HG03097 (cell line): Measurements from ENCODE around the gene P2RY14.

Source experiments
- ATAC-seq: cut with Tn5 transposase; IDR thresholded peaks from one replicate; pipeline ENCODE4 v1.9.1; 2021; ENCODE audit not compliant: unreplicated experiment, low FRiP score

The P2RY14 gene

DNA sequence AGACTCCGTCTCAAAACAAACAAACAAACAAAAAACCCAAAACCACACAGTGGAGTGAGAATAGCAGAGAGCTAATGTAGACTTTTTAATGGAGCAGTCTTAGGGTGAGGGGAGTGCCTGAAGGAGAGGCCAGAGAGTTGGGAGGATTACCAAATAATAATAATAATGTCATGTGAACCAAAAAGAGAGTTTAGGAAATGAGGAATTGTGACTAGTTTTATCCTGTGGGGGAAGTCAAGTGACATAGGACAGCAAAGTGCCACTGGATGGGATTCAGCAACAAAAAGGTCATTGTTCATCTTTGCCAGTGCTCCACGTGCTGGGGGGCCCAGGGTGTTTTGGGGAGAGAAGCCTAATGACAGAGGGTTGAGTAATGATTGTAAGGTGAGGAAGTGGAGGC is 25.4 kb upstream of the P2RY14 start:
- ATAC-seq: no peak

DNA sequence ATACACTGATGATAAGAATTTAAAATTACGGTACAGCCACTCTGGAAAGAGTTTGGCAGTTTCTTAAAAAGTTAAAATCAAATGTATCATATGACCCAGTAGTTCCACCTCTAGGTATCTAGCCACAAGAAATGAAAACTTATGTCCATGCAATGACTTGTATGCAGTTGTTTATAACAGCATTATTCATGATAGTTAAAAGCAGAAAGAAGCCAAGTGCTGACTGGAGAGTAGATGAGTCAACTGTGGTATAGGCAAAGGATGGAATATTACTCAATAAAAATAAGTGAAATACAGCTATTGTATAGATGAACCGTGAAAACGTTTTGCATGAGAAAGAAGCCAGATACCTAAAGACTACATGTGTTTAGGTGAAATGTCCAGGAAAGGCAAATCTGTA is 23.4 kb upstream of the P2RY14 start:
- ATAC-seq: no peak

DNA sequence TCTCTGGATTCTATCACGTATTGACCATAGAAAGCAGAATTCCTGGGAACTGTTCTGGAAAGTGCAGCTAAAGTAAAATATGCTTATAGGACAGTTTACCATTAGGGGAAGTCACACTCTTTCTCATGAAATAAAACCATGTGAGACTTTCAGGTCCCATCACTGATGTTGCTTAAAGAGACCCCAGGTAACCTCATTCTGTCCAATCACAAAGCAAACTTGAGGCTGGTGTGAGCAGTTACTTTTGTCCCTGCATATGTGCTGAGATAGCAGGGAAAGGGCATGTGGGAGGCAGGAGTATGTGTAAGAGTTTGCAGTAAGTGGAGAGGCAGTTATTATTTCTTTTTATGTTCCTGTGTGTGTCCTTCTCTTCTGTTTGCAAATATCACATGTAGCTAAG is 22.2 kb upstream of the P2RY14 start:
- no peak for ATAC-seq

DNA sequence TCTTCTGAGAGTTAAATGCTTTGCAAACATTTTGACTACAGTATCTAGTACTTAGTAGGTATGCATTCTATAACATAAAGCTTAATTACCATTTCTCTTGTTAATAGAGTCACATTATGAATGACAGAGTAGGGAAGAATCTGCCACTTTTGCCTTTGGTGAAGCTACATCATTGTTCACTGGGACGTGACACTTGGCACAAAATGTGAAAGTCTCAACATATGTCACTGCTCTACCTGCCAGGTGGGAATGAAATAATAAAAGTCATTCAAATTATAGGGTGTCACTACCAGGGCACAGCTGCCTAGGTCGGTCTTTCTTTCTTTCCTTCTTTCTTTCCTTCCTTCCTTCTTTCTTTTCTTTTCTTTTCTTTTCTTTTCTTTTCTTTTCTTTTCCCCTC is 20.7 kb upstream of the P2RY14 start:
- no peak for ATAC-seq

DNA sequence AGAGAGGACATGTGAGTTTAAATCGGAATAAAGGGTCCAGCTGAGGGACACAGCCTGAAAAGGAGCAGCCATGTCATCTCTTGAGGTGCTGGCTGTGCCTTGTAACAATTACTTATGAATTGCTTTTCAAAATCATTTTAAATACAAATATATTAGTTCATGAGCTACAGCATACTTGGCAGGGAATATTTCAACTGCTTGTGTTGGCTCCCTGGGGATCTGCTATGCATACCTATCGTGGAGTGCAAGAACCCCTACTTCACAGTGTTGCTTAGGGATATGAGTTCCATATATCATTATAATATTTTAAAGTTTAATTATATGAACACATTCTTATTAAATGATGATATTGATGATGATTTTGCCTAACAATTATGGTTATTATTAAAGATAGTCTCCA is 19.1 kb upstream of the P2RY14 start:
- no peak for ATAC-seq

DNA sequence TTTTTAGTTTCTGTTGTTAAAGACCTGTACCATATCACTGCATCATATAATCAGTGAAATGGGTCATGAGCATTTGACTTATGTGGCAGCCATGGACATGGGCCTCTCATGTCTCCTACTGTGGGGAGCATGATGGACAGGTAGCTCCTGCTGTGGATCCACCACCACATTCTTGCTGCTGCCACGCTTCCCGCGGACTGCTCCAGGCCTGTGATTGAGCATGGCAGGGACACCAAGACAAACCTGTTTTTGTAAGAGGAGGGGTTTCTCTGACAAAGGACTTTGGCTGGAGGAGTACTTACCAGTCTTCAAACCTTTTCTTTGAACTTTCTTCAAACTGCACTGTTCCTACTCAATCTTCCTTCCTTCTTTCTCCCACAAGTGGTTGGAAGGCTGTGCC is 17.9 kb upstream of the P2RY14 start:
- no peak for ATAC-seq

DNA sequence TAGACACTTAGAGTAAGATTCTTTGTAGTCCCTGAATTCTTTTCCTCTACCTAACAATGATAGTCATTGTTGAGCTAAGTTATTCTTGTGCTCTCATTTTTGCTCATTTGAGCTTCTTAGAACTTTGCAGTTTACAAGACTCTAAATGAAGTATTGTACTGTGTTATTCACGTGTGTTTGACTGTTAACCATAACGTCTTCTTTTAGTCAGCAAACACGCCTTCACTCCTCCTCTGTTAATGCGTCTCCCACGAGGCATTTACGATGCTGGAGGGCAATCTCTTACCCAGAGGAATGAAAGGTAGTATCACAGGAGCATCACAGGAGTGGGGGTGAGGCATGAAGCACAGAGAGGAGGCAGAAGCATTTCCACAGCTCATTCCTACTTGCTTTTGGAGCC is 14.8 kb upstream of the P2RY14 start:
- ATAC-seq: no peak

DNA sequence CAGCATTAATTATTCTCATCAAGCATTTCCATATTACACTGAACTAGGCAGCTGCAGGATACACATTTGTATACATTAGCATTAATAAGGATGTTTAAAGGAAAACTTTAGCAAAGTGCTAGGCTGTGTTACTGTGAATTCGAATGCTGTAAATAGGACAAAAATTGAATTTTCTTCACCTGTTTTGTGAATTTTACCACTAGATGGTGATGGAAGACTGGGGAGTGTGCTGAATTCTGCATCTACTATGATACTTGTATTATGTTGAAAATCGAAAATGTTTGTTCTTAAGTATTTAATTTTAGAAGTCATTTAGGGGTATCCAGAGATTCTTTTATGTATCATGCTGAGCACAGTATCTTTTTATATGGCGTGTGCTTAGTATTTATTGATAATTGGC is 12.3 kb upstream of the P2RY14 start:
- no peak for ATAC-seq

DNA sequence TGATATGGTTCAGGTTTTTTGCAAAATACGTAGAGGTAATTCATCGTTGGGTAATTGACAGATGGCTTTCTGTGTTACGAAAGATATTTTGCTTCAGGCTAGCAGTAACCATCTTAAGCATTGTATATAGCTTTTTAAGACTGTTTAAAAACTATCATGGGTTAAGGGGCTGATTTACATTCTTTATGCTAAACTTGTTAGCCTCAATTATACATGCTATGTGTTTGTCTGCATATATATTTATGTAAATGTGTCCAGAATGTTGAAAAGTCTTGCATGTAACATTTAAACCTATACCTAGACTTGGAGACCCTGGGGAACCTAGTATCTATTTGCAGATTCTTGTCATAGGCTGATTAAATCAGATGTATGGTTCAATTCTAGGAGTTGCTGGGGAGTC is 11.1 kb upstream of the P2RY14 start:
- no peak for ATAC-seq

DNA sequence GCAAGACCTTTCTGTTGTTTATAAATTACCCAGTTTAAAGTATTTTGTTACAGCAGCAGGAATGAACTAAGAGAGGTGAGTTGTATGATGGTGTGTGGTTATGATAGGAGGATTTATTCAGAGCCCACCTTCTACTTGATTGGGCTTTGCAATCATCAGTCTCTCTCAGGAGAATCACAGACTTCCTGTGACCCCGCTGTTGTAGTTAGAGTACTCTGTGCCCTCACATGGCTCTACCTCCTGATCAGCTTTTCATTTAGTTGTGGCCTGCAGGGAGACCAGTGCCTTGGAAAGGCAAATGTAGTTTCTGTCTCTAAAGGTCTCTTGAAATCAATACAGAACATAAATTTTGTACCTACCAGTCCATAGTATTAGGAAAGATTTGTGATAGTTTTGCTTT is 7.6 kb upstream of the P2RY14 start:
- ATAC-seq: no peak

DNA sequence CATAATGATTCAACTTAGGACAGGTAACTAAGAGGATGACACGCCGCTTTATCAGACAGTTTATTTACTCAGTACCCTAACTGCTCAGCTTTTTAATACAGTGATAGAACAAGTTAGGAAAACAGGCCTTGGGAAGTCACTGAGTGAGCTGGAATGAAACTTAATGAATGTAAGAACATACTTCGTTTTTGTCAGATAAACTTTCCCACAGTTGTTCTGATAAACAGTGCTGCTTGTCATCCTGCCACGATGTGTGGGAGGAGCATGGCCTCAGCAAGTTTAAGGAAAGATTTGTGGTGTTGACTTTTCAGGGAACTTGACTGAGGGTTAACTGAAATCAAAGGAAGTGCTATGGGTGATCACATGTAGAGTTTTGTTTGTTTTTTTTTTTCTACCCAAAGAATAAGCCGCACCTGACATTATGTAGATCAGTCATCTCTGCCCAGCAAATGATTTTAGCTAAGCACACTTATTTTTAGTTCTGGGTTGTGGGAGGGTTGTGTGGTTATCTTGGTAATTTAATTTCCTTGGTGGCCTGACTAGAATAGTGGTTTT is 5.6 kb upstream of the P2RY14 start:
- ATAC-seq: no peak

DNA sequence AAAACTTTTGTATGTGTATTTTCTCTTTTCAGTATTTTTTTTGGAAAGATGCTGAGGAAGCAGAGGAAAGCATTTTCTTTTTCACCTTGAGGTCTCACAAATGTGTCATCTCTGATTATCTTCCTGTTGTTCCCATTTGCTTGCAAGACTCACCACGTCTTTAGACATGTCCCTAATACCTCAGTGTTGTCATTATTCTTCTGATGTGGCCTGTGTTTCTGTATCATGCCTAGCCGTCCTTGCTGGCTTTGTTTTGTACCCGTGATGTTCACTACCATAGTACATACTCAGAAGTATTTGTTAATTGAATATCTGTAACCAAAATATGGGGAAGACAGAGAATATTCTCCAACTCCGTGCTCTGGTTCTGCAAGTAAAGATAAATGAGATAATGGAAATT is 5.0 kb upstream of the P2RY14 start:
- no peak for ATAC-seq

DNA sequence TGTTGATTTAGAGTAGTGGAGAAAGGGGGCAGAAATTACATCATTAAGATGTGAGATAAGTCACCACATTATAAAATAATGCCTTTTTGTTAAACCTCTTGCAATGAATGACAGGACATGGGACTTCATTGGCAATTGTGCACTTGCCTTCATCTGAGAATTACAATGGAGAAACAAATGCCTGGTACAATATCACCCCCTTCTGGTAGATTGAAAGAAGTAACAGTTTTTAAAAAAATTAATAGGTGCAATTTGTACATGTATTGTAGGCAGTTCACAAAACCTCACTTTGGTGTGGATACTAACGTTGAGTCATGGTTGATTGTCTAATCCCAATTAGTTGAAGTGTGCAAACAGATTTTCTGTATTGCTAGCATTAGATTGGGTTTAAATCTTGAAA is 4.6 kb upstream of the P2RY14 start:
- no peak for ATAC-seq

DNA sequence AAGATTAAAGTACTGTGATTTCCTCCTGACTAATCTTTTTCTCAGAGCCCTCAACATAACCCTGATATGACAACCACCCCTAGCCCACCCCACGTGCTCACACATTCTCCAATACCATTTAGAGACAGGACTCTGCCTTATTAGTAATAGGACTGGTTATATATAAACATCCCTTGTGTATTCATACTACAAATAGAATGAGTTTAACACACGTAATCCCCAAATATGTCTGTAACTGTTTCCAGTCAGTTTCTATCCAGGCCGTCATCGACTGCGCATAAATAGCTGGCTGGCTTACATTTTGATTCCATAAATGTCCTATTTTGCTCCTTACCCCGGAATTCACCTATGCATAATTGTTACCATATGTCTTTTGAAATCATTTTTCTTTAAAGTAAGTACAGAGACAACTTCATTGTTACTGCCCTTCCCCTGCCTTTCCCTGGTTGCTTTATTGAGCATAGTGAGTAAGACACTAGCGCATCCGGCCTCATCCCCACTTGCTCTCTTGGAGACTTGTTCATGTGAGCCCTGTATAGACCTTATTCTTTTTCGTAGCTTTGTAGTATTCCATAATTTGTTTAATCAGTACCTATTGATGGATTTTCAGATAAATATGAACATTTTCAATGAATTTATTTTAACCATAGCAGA is 3.5 kb upstream of the P2RY14 start:
- no peak for ATAC-seq

DNA sequence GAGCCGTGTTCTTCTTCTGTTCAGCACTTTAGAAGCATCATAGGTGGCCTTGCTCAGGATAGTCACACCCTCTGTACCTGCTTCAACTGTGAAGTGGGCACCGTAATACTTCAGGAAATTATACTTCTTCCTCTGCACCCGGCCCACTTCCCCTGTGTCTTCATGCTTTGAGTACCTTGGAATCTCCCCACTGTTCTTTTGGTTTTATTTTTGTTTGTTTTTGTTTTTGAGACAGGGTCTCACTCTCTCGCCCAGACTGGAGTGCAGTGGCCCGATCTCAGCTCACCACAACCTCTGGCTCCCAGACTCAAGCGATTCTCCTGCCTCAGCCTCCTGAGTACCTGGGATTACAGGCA is 1.7 kb downstream of the P2RY14 start:
- peak; percentile 64 for ATAC-seq

DNA sequence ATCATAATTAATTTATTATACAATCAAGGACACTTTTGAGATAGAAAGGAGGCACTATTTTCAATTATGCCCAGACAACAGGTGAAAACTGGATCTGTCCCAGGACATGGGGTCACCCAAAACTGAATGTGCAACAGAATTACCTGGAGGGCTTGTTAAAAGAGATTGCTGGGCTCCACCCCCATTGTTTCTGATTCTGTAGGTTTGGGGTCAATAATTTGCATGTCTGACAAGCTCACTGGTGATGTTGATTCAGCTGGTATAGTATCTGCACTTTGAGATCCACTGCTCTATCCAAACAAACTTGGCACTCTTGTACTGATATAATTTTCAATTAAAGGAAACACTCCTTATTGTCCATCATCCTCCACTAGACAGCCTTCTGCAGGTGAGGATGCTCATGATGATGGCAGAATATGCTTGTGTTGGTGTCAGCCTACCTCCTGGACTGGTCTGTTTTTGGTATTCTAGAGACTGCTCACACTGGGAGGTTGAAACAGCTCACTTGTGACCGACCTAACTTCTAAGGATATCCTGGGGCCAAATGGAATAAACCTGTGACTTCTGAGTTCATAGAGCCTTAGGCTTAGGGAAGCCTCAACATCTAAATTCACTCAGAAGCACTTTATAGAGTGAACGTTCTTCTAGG is 2.2 kb downstream of the P2RY14 start:
- no peak for ATAC-seq

DNA sequence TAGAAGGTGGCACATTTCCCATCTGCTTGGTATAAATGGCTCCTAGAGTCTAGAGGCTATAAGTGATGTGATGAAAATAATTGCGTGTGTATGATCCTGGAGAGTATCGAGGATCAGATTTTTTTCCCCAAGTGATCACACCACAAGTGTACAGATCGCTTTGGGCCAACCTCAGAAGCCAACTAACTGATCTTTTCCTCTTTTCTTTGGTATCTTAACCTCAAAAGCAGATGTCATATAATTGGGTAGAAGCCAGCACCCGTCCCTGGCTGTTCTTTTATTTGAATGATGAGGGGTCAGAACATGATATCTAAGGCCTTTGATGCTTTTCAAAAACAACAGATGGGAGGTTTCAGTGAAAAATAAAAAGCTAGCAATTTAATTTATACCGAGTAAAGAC is 3.3 kb downstream of the P2RY14 start:
- ATAC-seq: no peak

DNA sequence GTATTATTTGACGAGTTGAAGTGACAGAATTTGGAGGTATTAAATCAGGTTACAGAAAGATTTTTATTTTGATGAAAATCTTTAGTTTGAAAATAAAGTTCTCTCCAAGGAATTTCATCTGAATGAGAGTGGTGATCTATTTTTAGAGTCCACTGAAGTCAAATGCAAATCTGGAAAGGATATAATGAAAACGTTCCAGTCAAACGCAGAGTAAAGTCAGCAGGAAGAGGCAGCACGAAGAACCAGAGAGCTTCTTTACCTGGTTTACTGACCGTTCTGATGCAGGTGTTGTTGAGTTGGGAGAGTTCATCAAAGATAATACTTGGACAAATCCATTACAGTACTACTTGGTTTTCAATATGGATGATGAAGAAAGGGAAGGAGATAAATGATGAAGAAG is 8.7 kb downstream of the P2RY14 start:
- no peak for ATAC-seq

DNA sequence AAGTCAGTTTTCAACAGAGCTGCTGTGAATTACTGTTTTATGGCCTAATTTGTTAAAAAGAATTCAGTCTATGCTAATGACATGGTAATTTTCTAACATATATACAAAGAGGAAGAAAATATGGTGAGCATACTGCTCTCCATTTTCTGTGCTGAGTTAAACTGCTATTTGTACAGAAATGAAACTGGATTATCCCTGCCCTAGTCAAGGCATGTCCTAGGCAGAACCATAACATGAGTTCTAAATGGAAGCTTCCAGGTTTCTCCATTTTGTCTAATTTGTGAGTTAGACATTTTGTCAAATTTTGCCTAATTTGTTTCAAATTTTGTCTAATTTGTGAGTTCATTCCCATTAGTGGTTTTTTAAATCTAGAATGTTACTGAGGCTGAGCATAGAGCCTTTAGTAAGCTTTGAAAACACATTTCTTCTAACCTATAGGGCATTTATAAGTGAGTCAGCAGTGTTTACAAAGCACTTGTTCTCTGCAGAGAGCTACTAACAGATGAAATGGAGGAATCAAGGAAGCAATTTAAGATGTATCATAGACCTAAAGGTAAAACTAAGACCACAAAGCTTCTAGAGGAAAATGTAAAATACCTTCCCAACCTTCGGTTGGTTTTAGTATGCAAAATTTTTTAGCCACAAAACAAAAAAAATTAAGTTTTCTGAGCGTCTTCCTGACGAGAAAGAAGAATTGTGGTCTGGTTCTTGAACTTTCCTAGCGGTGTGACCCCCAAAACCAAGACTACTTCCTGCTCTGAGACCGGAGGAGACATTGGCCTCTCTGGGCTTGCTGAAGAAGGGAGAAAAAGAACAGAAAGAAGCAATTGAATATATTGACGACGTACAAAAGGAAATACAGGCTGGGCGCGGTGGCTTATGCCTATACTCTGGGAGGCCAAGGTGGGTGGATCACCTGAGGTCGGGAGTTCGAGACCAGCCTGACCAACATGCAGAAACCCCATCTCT is 9.8 kb downstream of the P2RY14 start:
- ATAC-seq: peak; percentile 61

DNA sequence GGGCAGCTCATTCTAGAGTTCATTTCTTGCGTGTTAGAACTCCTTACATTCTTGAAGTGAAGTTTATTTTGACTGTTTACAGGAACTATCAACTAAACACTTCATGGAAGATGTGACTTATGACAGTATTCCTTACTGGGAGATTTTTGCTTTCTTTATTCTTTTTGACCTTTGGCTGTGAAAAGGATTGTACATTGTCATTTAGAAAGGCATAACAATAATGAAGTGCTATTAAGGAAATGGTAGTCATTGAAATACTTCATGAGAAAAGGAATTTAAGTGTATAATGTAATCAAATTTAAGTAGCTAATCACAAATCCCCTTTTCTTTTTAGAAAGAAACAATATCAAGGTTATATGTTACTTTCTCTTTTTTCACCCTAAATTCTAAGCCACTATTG is 11.3 kb downstream of the P2RY14 start:
- no peak for ATAC-seq

DNA sequence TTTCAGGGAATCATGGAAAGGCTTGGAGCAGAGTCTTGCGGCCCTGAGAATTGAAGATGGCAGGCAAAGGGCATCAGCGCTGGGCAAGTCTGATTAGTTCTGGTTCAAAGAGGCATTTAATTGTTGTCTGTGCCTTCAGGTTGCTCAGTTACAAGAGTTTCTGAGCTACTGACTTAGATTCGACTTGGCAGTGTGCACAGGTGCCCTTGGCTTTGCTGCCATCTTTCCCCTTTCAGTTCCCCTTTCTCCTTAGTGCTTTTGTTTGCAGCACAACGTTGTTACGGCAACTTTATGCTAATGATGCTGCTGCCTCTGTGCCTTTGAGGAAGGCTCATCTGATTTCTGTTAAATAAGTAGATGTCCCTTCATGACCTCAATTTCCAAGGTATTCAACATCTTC is 12.5 kb downstream of the P2RY14 start:
- peak; percentile 85 for ATAC-seq
